HG02840 (cell line): ENCODE data around the gene TMEM39B.
"Not testable (repeated sequence)": the region's sequence is repeated elsewhere in the genome, so short reads cannot be mapped to it uniquely, and the experiment has no call there.

Source experiments
- ATAC-seq: cut with Tn5 transposase; IDR thresholded peaks from one replicate; pipeline ENCODE4 v1.9.1; 2021; ENCODE audit warnings: mild to moderate bottlenecking, moderate library complexity, moderate number of reproducible peaks; ENCODE audit not compliant: unreplicated experiment, low FRiP score

The TMEM39B gene

GRCh38 chr1:32068957-32069588 lies 3.7 kb upstream of the TMEM39B start:
- no peak for ATAC-seq

- no peak for ATAC-seq
Measured at GRCh38 chr1:32071758-32072621, 749 bp upstream of the TMEM39B start.

- ATAC-seq = no peak
Measured at GRCh38 chr1:32073299-32074229, 825 bp downstream of the TMEM39B start.

- ATAC-seq = no peak
Measured at GRCh38 chr1:32074841-32075240, 2.1 kb downstream of the TMEM39B start.

GRCh38 chr1:32077451-32077850 lies 4.7 kb downstream of the TMEM39B start:
- no peak for ATAC-seq

GRCh38 chr1:32082022-32082421 lies 9.3 kb downstream of the TMEM39B start:
- no peak for ATAC-seq

- ATAC-seq = not testable (repeated sequence)
Measured at GRCh38 chr1:32086381-32086780, 13.6 kb downstream of the TMEM39B start.

GRCh38 chr1:32091176-32091575 lies 18.4 kb downstream of the TMEM39B start:
- ATAC-seq = no peak

- no peak for ATAC-seq
Measured at GRCh38 chr1:32091591-32091990, 18.9 kb downstream of the TMEM39B start.

GRCh38 chr1:32094746-32095521 lies 22.2 kb downstream of the TMEM39B start:
- ATAC-seq = no peak

GRCh38 chr1:32099426-32099825 lies 26.7 kb downstream of the TMEM39B start:
- no peak for ATAC-seq

GRCh38 chr1:32100359-32100758 lies 27.6 kb downstream of the TMEM39B start:
- no peak for ATAC-seq

GRCh38 chr1:32100807-32101708 lies 28.3 kb downstream of the TMEM39B start:
- ATAC-seq = no peak

- ATAC-seq = no peak
Measured at GRCh38 chr1:32104127-32104526, 31.4 kb downstream of the TMEM39B start.

GRCh38 chr1:32105338-32105737 lies 32.6 kb downstream of the TMEM39B start:
- no peak for ATAC-seq

GRCh38 chr1:32106663-32107275 lies 34.0 kb downstream of the TMEM39B start:
- ATAC-seq = no peak

- ATAC-seq = peak; percentile 75
Measured at GRCh38 chr1:32107742-32108661, 35.3 kb downstream of the TMEM39B start, which contains the start of gene KPNA6. Gene KPNA6 (plus strand): TSS chr1:32108056. CDS start chr1:32108131, 75 bp downstream.
